GM21447 (cell line): Measurements from ENCODE around the gene LETM1.
"Not testable (repeated sequence)": the region's sequence is repeated elsewhere in the genome, so short reads cannot be mapped to it uniquely, and the experiment has no call there.

ENCODE experiments used
- ATAC-seq: cut with Tn5 transposase; IDR thresholded peaks from one replicate; pipeline ENCODE4 v1.9.1; 2021; ENCODE audit not compliant: unreplicated experiment

Gene LETM1

DNA sequence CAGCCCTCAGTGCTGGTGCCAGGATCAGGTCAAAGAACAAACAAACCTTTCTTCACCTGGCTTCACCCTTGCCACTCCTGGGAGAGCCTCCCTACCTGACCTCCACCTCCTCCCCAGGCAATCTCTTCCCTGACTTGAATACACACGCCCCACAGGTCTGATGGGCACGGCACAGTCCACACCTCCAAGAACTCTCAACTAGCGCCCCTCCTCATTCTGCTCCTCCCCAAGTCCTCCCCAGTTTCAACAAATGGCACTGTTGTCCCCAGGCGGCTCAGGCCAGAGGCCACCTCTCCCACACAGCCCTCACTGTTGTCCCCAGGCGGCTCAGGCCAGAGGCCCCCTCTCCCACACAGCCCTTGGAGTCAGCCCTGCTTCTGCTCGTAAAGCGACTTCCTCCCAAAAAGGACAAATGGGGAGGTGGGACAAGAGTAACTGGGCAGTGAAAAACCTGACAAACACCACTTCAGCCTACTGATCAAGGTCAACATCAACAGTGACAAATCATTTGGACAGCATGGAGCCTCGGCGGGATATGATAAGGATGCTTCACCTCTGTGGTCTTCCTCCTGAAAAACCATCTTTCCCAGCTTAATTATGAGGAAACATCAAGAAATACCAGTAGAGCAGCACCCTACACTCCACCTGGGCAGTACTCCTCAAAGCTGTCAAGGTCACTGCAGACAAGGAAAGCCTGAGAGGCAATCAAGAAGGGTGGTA lies 2.9 kb downstream of the LETM1 start:
- no peak for ATAC-seq

DNA sequence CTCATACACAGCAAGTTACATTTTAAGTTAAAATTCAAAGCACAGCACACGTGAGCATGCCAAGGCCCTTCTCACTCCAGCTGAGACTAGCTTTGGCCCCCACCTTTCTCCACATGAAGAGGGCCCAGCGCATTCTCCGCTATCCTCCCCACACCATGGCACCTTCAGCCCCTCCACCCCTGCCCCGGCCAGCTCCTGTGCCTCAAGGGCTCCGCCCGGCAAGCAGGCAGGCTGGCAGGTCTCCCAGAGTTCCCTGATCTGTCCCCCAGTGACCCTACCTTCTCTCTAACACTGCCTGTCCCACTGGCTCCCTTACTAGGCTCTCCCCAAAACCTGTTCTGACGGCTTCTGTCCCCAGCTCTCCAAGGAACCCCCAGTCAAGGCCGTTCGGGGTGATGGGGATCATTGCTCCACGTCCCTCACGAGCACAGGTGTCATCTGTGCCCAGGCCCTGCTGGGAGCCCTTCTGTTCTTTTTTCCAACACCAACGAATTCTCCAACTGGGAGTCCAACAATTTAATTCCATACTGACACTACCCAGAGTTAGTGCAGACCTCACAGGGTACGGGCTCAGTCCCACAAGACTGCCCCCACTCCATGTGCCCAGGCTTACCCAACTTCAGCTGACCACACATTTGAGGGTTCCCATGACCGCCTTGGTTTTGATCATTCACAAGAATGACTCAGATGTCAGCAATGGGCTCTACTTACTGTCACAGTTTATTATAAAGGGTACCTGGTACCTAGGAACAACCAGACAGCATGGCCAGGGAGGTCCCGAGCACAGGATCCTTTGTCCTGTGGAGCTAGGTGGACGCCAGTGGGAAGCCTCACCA lies 4.2 kb downstream of the LETM1 start:
- ATAC-seq, result no peak

DNA sequence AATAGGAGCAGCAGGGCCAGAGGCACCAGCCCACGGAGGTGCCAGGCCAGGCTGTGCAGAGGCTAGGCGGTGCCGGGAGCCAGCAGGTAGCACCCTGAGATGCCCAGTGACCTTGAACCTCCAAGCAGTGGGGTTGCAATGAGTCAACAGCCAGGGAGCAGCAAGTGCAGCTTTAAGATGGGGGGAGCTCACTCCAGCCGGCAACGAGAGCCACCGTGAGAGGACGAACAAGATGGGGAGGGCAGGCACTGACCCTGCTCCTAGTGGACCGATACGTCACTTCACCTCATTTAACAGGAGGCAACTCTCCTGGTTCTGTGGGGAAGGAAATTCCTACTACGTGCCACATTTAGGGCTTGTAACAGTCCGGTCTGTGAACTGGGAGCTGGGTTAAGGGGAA lies 4.8 kb downstream of the LETM1 start:
- ATAC-seq, result no peak

DNA sequence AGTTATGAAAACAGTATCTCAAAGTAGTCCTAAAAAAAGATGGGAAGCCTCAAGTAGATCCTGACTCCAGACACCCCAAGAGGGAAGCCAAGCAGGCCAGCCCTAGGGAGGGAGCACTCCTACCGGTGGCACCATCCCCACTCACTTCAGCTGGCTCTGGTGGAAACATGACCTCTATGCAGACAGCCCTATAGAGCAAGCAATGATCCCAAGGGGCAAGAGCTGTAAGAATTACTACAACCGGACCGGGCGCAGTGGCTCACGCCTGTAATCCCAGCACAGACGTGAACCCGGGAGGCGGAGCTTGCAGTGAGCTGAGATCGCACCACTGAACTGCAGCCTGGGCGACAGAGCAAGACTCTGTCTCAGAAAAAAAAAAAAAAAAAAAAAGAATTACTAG lies 5.7 kb downstream of the LETM1 start:
- ATAC-seq, result no peak

DNA sequence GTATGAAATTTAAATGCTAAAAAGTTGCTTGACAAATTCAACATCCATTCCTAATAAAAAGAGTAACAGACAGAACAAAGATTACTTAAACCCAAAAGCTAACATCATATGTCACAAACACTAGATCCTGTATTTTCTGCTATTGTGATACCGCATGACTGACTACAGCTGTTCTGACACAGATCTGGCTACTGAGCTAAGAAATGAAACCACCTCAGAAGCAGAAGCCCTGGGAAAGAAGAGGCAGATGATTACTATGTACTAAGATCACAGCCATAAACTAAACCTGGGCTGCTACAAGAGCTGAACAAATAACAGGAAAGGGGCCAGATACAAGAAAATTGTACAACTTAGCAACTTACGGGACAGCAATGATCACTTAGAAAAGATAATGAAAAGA lies 9.4 kb downstream of the LETM1 start:
- no peak for ATAC-seq

DNA sequence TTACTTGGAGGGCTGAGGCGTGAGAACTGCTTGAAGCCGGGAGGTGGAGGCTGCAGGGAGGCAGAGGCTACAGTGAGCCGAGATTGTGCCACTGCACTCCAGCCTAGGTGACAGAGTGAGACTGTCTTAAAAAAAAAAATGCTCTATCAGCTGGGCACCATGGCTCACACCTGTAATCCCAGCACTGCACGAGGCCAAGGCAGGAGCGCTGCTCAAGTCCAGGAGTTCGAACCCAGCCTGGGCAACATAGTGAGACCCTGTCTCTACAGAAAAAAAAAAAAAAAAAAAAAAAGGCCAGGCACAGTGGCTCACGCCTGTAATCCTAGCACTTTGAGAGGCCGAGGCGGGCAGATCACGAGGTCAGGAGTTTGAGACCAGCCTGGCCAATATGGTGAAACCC lies 11.3 kb downstream of the LETM1 start:
- ATAC-seq, result not testable (repeated sequence)

DNA sequence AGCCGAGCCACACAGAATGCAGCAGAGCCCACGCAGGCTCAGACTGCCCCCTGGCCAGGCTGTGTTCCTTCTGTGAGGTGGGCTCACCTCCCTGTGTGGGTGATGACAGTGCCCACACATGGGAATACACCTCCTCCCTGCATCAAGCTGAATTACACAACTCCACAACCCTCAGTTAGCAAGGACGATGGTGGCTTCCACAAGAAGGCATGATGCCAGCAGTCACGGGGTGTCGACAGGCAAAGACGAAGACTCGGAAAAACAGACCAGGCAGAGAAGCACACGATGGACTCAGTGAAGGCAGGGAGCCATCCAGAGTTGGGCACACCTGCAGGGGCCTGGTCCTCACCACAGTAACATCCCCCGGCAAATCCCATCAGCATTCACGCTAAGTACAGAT lies 12.1 kb downstream of the LETM1 start:
- ATAC-seq, result no peak

DNA sequence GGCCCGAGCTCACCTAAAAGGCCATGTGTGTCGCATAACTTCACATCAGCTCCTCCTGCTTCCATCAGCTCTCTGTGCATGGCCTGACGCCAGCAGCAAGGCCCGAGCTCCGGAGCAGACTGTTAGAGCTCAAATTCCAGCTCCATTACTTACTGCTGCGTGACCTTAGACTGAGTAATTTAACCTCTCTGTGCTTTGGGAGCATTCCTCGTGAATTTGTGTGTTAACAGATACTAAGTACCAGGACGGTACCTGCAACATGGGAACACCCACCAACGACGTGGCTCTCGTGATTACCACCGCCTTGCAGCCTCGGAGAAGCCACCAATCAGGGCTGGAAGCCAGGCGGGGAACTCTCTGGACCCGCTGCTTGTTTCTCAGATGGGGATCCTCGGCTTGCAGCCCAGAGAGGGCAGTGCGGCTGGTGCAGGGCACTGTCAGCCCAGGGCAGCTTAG lies 12.9 kb downstream of the LETM1 start:
- no peak for ATAC-seq

DNA sequence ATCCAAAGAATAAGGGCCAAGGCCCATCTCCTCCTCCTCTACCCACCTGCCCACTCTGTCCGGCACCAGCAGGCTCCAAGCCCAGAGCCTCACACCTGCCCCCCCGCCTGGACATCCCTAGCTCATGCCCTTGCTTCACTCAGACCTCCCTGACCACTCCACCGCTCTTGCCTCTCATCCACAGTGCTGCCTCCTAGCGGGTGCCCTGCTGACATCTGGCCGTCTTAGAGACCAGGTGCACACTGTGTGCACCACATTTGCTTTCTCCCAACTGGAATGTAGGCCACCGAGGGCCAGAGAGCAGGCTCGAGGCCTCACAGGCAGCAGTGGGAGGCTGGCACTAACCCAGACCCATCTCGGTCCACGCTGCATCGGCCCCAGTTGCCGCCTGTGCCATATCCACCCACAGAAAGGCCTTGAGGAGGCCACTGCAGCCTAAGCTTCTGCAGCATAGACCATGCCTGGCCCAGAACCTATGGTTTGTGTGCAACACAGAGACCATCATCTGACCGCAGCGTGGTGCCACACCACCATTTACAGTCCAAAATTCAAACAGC lies 13.5 kb downstream of the LETM1 start:
- ATAC-seq, result no peak

DNA sequence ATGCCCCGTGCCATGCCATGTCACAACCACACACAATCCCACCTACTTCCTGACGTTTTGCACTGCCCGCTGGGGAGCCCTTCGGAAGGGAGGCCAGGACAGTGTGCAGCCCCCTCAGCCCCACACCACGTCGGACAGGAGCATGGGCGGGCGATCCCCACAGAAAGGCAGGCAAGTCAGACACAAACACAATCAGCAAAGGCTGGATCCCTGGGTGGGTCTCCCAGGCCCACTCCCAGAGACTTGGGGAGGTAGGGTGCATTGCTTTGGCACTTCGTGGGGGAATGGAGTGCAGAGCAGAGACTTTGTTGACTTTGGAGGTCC lies 14.1 kb downstream of the LETM1 start:
- ATAC-seq, result no peak

DNA sequence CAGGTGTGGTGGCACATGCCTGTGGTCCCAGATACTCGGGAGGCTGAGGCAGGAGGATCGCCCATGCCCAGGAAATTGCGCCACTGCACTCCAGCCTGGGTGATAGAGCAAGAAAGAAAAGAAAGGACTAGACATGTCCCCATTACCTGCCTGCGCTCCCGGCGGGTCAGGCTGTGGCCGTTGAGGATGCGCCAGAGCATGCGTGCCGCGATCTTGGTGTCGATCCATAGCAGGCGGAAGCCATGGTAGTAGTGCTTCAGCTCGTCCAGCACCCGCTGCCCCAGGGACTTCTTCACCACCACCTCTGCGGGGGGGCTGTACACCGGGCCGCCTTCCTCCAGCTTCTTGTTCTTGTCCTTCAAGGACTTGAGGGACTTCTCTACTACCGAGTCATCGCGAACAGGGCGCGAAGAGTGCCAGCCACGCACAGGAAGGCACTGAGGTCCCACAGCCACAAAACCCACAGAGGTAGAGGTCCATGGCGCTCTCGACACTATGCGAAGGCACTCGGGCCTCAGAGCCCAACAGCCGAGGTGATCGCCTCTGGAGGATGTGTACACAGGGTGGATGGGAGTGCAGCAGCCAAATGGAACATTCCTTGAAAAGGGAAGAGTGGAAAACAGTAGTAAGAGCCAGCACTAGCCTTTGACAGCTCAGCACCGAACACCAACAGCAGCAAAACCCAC lies 14.6 kb downstream of the LETM1 start:
- ATAC-seq, result no peak

DNA sequence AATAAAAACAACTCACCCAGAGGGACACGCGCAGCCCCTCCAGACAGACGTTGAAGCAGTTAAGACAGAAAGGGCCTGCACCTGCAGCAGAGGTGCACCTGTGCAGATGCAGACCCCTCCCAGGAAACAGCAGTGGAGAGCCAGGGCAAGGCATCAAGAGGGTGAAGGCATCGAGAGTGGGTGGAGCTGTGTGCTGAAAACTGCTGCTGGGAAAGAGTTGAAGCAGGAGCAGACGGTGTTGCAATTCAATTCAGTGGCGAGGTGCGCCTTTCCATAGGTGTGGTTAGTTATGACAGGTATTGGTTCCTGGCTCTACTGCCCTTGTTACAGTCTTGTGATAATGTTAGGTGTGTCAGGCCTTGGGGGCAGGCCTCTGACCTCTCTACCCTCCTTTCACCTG lies 16.7 kb downstream of the LETM1 start:
- ATAC-seq, result no peak

DNA sequence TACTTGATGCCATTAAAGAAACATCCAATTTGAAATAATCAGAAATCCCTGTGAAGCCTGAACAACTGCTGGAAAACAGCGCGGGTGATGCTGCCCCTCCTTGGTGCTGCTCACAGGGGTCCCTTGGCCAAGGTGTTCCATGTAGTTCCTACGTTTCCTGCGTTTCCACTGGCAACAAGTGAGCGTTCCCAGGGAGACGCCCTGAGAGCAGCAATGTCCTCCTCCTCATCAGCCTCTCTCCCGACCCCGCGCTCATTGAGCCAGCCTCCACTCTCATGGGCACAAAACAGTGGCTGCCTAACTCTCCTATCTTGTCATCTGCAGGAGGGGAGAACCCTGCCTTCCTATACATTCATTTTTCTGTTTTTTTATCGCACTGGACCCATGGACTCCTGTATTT lies 18.9 kb downstream of the LETM1 start:
- ATAC-seq, result no peak

DNA sequence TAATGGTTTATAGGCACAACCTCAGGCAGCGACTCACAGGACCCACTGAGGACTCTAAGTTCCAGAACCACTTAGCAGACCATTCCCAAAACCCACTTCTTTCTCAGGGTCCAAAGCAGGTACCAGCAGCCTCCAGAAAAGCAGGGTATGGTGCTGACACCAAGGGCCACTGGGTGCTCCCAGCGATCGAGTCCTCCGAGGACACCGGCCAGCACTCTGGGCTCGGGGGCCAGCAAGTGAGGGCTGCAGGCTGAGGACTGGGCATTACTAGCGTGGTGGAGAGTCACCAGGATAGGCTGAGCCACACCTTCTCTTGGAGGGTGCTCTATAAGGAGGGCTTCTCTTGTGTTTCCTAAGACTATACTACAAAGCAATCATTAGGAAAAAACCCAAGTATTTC lies 19.3 kb downstream of the LETM1 start:
- no peak for ATAC-seq

DNA sequence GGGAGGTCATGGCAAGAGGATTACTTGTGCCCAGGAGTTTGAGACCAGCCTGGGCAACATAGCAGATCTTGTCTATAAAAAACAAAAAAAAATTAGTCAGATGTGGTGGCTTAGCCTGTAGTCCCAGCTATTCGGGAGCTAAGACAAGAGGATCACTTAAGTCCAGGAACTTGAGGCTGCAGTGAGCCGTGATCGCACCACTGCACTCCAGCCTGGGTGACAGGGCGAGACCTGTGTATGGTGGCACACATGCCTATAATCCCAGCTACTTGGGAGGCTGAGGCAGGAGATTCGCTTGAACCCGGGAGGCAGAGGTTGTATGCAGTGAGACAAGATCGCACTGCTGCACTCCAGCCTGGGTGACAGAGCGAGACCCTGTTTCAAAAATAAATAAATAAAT lies 20.1 kb downstream of the LETM1 start:
- ATAC-seq, result not testable (repeated sequence)

DNA sequence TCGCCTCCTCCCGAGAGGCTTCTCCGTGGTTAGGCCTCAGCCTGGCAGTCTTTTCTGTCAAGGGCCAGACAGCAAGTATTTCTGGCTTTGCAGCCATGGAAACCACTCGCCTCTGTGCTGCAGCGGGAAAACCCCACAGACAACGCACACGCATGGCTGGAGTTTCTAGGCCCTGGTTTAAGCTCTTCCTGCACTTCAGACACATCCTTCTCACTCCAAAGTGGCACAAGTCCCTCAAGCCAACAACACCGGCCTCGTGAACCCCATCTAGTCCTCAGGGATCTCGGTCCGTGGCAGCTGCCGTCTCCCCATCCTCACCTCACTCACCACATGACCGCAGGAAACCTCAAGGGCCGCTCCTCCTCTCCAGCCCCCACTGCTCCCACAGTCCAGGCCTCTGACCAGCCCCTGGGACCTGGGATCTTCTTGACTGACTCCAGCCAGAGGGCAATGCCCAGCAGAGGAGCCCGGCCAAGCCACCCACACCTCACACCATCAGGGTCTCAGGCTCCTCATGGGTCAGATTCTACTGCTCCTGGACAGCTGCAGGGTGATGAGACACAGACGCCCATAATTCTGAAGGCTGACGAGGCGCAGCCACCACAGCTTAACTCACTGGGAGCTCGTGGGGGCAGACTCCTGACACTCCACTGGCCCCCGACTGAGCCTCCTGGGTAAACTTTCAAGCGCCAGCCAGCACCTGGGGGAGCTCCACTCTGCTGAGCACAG lies 21.7 kb downstream of the LETM1 start:
- ATAC-seq, result peak; percentile 65

DNA sequence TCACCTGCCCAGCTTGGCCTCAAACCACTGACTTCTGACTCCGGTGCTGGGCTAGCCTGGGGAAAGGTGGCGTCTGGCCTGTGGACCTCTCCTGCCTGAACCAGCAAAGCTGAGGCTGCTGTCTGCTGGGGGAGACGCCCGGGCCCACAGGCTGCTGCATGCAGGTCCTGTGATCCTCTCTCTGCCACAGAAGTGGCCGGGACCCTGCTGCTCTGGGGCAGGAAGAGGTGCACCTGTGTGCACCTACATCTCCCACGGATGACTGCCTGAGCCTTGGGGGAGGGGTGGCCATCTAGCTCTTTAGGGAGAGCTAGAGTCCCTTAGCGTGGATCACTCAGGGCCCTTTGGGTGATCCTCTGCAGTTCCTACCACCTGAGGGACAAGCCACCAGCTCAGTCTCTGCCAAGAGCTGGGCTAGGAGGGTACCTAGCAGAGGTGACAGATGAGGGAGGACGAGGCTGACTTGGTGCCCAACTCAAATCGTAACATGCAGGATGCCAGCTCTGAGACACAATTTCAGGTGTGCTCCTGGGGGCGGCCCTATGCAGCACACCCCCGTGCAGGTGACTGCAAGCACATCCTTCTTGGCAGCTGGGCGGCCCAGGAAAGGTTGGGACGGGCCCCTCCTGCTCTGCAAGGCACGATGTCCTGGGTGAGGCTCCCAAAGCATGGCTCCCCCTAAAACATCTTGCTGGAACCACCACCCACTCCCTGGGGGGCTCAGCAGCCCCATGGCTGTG lies 22.5 kb downstream of the LETM1 start:
- ATAC-seq, result peak; percentile 2

DNA sequence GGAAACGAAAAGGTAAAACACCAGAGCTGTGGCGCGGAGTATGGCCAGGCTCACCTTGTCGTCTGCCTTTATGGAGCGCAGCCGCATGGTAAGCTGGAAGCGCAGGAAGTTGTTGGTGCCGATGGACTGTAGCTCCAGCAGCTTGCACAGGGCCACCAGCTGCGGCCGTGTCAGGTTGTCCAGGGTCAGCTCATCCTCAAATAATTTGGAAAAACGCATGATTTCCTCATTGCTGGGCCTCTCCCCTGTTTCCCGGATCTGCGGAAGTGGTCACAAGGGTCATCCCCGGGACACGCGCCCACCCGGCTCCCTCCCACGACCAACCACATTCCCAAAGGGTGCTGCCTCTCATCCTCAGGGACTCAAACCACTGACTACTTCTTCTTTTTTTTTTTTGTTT lies 23.3 kb downstream of the LETM1 start:
- no peak for ATAC-seq

DNA sequence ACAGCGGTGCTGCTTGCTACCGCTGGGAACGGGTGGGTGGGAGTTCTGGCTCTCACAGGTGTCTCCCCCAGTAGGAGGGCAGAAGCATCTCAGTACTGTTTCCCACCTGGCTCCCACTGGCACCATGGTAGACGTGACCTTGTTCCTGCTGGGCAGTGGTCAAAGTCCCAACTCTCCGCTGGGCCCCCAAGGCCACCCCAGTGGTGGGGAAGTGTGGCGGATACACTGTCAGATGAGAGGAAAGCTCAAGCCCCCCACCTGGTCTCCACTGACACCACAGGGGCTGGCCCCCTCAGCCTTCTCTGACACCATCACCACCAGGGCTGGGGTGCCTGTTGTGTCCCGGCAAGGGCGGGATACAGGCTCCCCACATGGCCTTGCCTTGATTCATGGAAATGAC lies 24.6 kb downstream of the LETM1 start:
- ATAC-seq, result no peak

DNA sequence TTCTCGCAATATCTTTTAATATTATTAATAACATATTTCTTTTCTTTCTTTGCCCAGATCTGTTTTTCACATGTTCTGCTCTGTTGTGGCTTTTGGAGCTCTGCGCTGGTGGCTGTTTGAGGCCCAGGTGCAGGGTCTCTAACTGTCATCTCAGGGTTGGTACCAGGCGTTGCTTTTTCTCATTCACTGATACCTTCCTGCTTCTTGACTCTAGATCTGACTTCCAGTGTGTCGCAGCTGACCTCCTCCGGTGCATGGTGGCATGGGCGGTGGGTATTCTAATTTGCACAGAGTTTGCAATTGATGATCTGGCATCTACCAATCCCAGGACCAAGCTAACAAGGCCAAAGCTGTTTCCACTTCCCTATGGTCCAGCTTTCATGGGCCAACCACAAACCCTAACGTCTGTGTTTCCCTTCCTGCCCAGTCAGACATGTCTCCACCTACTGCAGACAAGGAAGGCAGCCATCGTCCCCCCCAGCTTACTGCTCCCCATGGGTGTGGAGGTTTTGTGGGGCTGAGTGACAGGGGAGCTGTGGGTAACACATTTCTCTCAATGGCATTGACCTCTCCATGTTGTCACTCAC lies 25.2 kb downstream of the LETM1 start:
- ATAC-seq, result no peak
